ENCODE data around the gene CRISPLD2.

The CRISPLD2 gene

DNA sequence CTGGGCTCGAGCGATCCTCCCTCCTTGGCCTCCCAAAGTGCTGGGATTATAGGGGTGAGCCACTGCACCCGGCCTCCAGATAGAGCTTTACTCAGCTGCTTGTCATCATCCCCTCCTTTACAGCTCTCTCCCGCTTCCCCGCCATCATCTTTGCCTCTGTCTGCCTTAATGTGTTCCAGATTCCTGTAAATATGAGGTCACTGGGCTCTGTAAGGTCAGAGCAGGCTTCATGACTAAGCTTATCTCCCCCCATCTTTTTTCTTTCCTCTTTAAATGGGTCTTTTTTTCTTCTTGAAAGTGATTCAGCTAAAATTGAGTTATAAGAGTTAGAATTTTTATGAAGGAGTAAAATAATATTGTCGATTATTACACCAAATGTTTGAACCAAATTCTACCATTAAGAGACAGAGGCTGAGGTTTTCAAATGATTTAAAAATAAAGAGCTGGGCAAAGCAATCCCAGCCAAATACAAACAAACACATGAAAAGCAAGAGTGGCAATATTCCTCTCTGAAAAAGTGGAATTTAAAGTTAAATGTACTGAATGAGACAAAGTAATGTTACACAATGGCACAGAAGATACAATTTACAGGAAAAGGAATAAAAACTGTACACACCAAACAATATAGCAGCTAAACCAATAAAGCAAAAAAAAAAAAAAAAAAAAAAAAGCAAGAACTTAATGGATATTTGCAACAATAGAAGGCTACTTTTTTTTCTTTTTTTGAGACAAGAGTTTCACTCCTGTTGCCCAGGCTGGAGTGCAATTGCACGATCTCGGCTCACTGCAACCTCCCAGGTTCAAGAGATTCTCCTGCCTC, 62.1 kb downstream of the CRISPLD2 start:
- no peak for DNase-seq (ENCODE audit: low read depth in 1 of 2, low spot score in 1 of 2)

- DNase-seq (ENCODE audit: low read depth in 1 of 2, low spot score in 1 of 2): no peak
Observed at GRCh38 chr16:84883301-84883700, 63.5 kb downstream of the CRISPLD2 start.

DNA sequence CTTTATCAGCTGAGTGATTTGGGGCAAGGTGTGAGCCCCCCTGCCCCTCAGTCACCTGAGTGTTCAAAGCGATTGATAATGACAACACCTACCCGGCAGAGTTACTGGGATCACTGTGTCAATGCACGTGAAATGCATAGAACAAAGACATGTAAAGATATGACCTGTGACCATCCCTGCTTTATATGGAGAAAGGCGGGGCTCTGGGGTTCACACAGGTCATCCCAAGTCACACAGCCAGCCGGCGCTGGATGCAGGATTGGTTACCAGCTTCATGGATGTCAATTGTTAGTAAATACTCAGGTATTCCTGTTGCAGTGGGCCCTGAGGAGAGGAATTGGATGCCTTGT, 64.4 kb downstream of the CRISPLD2 start:
- no peak for DNase-seq (ENCODE audit: low read depth in 1 of 2, low spot score in 1 of 2)

- no peak for DNase-seq (ENCODE audit: low read depth in 1 of 2, low spot score in 1 of 2)
Observed at GRCh38 chr16:84884596-84885341, 65.0 kb downstream of the CRISPLD2 start.

DNA sequence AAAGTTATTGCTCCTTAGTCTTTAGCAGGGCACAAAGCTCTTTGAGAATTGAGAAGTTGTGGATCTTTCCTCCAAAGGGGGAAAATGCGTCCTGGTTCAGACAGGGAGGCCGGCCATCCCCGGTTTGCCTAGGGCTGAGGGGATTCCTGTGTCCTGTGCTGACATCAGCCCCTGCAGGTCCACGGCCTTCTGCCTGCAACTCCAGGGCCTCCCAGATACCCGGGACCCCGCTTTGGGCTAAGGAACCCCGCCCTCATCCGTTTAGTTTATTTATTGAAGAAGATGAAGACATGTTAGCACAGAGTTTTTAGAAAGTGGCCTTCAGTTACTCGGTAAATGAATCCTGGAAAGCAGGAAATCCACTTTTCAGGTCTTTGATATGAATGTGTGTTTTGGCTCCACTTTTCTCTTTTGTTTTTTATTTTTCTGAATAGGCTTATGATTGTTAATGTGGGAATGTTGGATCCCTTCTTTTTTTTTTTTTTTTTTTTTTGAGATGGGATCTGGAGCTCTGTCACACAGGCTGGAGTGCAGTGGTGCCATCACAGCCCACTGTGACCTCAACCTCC, 65.6 kb downstream of the CRISPLD2 start:
- no peak for DNase-seq (ENCODE audit: low read depth in 1 of 2, low spot score in 1 of 2)

GRCh38 chr16:84886497-84887090, 66.8 kb downstream of the CRISPLD2 start:
- no peak for DNase-seq (ENCODE audit: low read depth in 1 of 2, low spot score in 1 of 2)

GRCh38 chr16:84887207-84887606, 67.4 kb downstream of the CRISPLD2 start:
- DNase-seq (ENCODE audit: low read depth in 1 of 2, low spot score in 1 of 2): no peak

- no peak for DNase-seq (ENCODE audit: low read depth in 1 of 2, low spot score in 1 of 2)
Observed at GRCh38 chr16:84888450-84888849, 68.7 kb downstream of the CRISPLD2 start.

GRCh38 chr16:84889066-84889465, 69.3 kb downstream of the CRISPLD2 start:
- DNase-seq (ENCODE audit: low read depth in 1 of 2, low spot score in 1 of 2): no peak

GRCh38 chr16:84890427-84890826, 70.6 kb downstream of the CRISPLD2 start:
- no peak for DNase-seq (ENCODE audit: low read depth in 1 of 2, low spot score in 1 of 2)

DNA sequence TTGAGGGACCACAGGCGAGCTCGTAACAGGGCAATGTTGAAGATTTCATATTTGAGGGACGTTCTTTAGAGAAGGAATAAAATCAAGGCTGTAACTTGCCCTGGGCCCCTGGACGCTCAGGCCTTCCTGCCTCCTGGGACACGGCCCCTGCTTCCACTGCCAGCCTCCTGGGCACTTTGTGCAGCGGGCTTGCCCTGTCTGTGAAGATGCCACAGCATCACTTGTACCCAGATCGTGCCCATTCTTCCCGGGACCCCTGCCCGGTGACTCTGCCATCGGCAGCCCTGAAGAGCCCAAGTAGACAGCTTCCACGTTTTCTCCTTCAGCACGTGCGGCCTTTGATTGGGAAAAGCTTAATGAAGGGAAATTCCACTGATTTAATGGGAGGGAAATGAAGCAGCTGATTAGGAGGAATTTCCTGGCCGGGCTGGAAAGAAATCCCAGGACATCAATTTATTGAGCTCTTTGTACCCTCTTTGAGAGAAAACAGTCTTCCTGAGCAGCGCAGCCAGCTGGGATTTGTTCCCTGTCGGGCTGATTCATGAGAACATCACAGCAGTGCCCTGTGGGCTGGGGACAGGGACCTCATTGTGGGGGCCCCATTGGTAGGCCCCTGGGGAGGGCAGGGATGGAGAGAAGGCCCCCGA, 71.5 kb downstream of the CRISPLD2 start:
- DNase-seq (ENCODE audit: low read depth in 1 of 2, low spot score in 1 of 2): no peak

GRCh38 chr16:84892097-84892496, 72.3 kb downstream of the CRISPLD2 start:
- no peak for DNase-seq (ENCODE audit: low read depth in 1 of 2, low spot score in 1 of 2)

- DNase-seq (ENCODE audit: low read depth in 1 of 2, low spot score in 1 of 2): no peak
Observed at GRCh38 chr16:84893467-84893848, 73.7 kb downstream of the CRISPLD2 start.

DNA sequence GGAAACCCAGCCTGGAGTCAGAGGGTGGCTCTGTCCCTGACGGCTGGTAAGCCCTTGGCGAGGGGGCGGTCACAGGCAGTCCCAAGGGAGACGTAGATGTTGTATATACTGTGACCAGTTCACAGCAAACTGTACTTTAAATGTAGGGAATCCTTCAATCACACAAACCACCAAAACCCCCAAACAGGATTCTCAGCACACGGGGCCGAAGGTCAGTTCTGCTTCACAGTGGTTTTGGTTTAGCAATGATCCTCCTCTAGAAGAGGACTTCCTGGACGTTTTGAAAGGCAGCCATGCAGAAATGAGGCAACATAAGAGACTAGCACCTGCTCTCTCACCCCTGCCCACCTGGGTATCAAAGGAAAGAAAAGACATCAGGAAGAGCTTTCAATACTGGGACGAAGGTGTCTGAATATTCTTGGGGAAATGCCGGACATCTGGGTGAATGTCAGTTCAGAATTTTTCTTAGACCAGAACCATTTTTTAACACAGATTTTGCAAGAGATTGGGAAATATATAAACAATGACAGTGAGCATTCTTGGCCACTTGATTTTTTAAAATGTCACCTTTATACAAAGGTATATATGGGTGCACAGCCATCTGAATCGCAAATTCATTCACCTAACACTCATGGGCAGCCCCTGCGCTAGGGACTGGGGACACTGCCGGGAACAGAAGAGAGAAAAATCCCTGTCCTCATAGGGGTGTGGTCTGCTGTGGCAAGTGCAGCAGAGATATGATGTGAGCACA, 74.2 kb downstream of the CRISPLD2 start:
- no peak for DNase-seq (ENCODE audit: low read depth in 1 of 2, low spot score in 1 of 2)

DNA sequence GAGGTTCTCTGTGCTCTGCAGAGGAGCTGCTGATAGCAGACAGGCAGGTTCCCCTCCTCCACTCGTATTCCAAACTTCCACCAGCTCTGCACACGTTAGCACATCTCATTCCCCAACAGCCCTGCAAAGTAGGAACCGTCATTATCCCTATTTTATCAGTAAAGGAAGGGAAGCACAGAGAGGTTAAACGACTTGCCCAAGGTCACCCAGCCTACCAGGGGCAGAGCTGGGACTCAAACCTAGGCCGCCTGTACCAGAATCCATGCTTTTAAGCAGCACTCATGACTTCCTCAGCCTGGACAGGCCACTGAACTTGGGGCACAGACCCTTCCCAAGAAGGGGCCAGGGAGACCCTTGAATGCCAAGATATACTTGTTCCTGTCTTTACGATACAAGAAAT, 75.2 kb downstream of the CRISPLD2 start:
- no peak for DNase-seq (ENCODE audit: low read depth in 1 of 2, low spot score in 1 of 2)

GRCh38 chr16:84896847-84897246, 77.1 kb downstream of the CRISPLD2 start:
- no peak for DNase-seq (ENCODE audit: low read depth in 1 of 2, low spot score in 1 of 2)

- DNase-seq (ENCODE audit: low read depth in 1 of 2, low spot score in 1 of 2): no peak
Observed at GRCh38 chr16:84897911-84898377, 78.2 kb downstream of the CRISPLD2 start.

DNA sequence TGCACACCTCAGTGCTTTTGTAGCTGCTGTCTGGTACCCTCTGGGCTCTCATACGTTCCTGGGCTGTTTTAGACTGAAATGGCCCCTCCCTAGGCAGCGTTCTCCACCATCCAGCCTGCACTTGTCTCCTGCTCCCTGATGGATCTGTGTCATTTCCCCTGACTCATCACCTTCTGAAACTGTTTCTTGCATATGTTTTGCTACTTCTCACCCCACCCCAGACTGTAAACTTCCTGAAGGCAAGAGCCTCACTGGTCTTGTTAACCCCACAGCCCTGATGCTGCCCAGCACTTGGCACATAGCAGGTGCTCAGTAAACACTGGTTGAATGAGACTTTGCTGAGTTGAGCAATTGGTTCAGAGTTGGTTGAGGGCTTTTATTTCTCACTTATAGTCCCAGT, 78.7 kb downstream of the CRISPLD2 start:
- DNase-seq (ENCODE audit: low read depth in 1 of 2, low spot score in 1 of 2): no peak

GRCh38 chr16:84899414-84899813, 79.6 kb downstream of the CRISPLD2 start:
- DNase-seq (ENCODE audit: low read depth in 1 of 2, low spot score in 1 of 2): no peak

GRCh38 chr16:84905965-84906460, 86.2 kb downstream of the CRISPLD2 start:
- no peak for DNase-seq (ENCODE audit: low read depth in 1 of 2, low spot score in 1 of 2)
